Right lobe of liver (tissue), 6 donors: ENCODE data around the gene CAVIN1. TPM values are rescaled to one million over a fixed set of nuclear protein-coding genes. Genes with fewer than 3 reads are reported as not detected.
A peak's percentile ranks its signal among the peaks of the same experiment; 100 is the strongest.

Experiments used
- ATAC-seq, 4 donors: fragments of 200-7000 bp; cut with Tn5 transposase; one replicate each; pipeline ENCODE4 v1.9.1; 2020; ENCODE audit warnings: mild to moderate bottlenecking in 4 of 4, moderate library complexity in 4 of 4
- DNase-seq, 3 donors: peaks; one replicate each; pipeline ENCODE4 v3.0.0-alpha.2; 2020
- H3K27ac ChIP-seq, 3 donors: fragments of 200-600 bp; one replicate each; pipeline ENCODE4 v1.8.0; 2022
- H3K27me3 ChIP-seq, 2 donors: fragments of 200-600 bp; one replicate each; pipeline ENCODE4 v1.8.0; 2022
- H3K36me3 ChIP-seq, 4 donors: fragments of 200-600 bp; sonication (generic) in 1 of 4; one replicate each; pipeline versions ENCODE4 v1.5.1 to v1.8.0; 2017 to 2022; ENCODE audit warnings: control low read depth in 1 of 4
- H3K4me1 ChIP-seq, 4 donors: fragments of 200-600 bp; sonication (generic) in 1 of 4; one replicate each; pipeline versions ENCODE4 v1.5.1 to v1.8.0; 2017 to 2022; ENCODE audit warnings: control low read depth in 1 of 4
- H3K4me3 ChIP-seq, 3 donors: fragments of 200-600 bp; one replicate each; pipeline ENCODE4 v1.8.0; 2022
- H3K9me3 ChIP-seq, 4 donors: fragments of 200-600 bp; sonication (generic) in 1 of 4; one replicate each; pipeline versions ENCODE4 v1.5.1 to v1.8.0; 2017 to 2022; ENCODE audit warnings: control low read depth in 1 of 4
- POLR2A ChIP-seq: fragments of 450-650 bp; IDR thresholded peaks from one replicate; pipeline ENCODE4 v1.6.1; 2017; ENCODE audit warnings: antibody characterized with exemption, mild to moderate bottlenecking
- WGBS: methylation state at CpG from one replicate; pipeline ENCODE4 v1.1.6; 2018; ENCODE audit warnings: low coverage, low lambda C conversion rate; ENCODE audit not compliant: insufficient coverage; ENCODE audit errors: missing lambda C conversion rate; 5-methylcytosine and 5-hydroxymethylcytosine counted together
- intact Hi-C, 2 donors: fragments of 100-400 bp; cut with DNase I; formaldehyde crosslinking; loops; one replicate each; pipeline versions ENCODE4 v1.11.2 to v1.14.1; 2022
- total RNA-seq, 6 experiments: library from RNA; depleted of rRNA in 2 of 6; stranded (reverse); fragments of >200 nt in 2 of 6; fragmentation: NEBNext Ultra II Directional in 3 of 6; extraction: Animal tissue kit (Norgen Biotek cat#: 25700) in 3 of 6; gene quantifications; one replicate each; pipeline versions ENCODE4 v1.1.0 to v1.2.4, GENCODE V29; 2016 to 2023
- TF ChIP-seq, protein P1 (sequence below), 4 donors: fragments of 200-600 bp in 3 of 4; fragments of 450-650 bp in 1 of 4; IDR thresholded peaks; one replicate each; pipeline versions ENCODE4 v1.5.1 to v1.8.0; 2016 to 2022; ENCODE audit warnings: antibody characterized with exemption in 4 of 4, mild to moderate bottlenecking in 2 of 4
- donor health status: DM: no; HTN: yes; CAD: no.
- donor health status: DM: no; HTN: no; CAD: no.
- donor health status: DM: no; HTN: no; CAD: no.
- donor health status: DM: no; HTN: yes; CAD: no.
- donor health status: DM: no; HTN: yes; CAD: no.

Gene CAVIN1
- total RNA-seq, 6 experiments from 2014 or later: 8.7 to 29.6 (median 17.4) TPM

DNA sequence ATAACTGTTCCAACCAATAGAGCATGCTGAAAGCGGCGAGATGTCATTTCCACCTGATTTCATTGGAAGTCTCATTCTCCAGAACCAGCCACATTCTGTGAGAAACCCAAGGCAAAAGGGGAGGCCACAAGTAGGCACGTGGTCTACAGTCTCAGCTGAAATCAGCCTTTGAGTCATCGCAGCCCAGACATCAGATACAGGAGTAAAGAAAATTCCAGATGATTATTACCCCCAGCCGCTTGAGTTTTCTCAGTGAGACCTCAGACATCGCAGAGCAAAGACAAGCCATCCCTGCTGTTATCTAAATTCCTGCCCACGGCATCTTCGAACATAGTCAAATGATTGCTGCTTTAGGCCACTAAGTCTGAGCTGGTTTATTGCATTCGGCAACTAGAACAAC is 57.9 kb downstream of the CAVIN1 start:
- peaks cover 0 to 4% (median 0%) of the 10 kb centered on the region in 4 donors for H3K36me3 ChIP-seq
- whole genome bisulfite sequencing: 73% methylated on average over 9 of the region's 9 CpGs
- no peak overlapping the region for H3K27ac ChIP-seq
- no peaks in the 10 kb centered on the region for H3K27me3 ChIP-seq
- H3K4me1 ChIP-seq: peaks cover 3 to 52% (median 19%) of the 10 kb centered on the region in 4 donors
- ATAC-seq (no peak), DNase-seq (no peak)
- H3K4me3 ChIP-seq: no peak overlapping the region
- no peak for TF ChIP-seq POLR2A
- TF ChIP-seq, protein P1, sequence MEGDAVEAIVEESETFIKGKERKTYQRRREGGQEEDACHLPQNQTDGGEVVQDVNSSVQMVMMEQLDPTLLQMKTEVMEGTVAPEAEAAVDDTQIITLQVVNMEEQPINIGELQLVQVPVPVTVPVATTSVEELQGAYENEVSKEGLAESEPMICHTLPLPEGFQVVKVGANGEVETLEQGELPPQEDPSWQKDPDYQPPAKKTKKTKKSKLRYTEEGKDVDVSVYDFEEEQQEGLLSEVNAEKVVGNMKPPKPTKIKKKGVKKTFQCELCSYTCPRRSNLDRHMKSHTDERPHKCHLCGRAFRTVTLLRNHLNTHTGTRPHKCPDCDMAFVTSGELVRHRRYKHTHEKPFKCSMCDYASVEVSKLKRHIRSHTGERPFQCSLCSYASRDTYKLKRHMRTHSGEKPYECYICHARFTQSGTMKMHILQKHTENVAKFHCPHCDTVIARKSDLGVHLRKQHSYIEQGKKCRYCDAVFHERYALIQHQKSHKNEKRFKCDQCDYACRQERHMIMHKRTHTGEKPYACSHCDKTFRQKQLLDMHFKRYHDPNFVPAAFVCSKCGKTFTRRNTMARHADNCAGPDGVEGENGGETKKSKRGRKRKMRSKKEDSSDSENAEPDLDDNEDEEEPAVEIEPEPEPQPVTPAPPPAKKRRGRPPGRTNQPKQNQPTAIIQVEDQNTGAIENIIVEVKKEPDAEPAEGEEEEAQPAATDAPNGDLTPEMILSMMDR (IDR thresholded peaks at IDR 0.05): no peak
- H3K9me3 ChIP-seq: no peaks in the 10 kb centered on the region
- intact Hi-C loops: no loop called here

DNA sequence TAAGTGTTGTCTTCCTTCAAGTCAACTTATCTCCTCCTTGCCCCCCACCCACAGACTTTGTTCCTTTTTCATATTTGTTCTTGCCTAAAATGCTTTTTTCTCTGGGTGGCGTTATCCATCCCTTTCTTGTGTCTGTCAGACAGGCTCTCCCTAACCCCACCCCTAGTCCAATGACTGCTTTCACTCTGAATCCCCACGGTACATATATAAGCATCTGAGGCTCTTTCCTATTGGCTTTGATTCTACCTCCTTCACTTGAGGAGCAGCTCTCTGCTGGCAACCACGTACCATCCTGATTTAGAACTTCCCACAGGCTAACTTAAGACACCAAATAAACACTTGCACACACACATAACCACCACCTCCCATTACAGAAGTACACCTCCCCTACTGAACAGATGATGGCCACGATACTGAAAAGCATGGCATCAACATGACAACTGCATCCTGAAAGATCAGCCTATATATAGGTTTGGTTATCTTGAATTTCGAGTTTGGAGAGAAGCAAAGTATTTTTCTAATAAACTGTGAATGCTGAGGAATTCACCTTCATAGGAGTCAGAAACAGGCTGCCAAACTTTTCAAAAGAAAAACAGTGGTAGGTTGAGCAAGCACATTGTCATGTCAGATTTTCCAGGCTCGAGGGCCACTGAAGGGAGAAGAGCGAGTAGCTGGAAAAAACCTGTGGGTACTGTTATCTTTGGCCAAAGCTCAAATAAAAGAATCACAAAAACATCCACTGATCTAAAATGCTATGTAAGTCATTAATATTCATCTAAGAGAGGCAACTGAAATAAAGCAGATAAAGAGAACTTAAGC is 59.1 kb downstream of the CAVIN1 start:
- no peak for ATAC-seq
- no peaks in the 10 kb centered on the region for H3K36me3 ChIP-seq
- peaks cover 3 to 52% (median 19%) of the 10 kb centered on the region in 4 donors for H3K4me1 ChIP-seq
- no peaks in the 10 kb centered on the region for H3K9me3 ChIP-seq
- DNase-seq: no peak
- H3K27ac ChIP-seq: peak overlapping the region in 1 of 3 donors; percentile 34
- TF ChIP-seq, protein P1 (IDR thresholded peaks at IDR 0.05): no peak
- TF ChIP-seq POLR2A: no peak
- WGBS: 53% methylated on average over 7 of the region's 7 CpGs
- intact Hi-C loops: no loop called here
- no peak overlapping the region for H3K4me3 ChIP-seq
- H3K27me3 ChIP-seq: no peaks in the 10 kb centered on the region

DNA sequence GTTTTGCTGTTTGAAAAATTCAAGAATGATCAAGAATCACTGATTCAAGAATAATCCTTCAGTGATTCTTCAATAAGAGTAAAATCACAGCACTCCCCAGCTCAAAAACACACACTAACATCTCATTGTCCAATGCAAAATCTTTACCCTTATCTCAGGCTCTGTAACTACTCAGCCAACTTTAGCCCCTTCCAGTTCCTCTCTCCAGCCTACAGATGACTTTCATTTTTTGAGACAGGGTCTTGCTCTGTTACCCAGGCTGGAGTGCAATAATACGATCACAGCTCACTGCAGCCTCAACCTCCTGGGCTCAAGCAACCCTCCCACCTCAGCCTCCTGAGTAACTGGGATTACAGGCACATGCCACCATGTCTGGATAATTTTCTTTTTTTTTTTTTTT is 59.8 kb downstream of the CAVIN1 start:
- intact Hi-C loops: no loop called here
- 100% methylated on average over 1 of the region's 1 CpG for WGBS
- Histone ChIP-seq H3K4me1 (peaks cover 3 to 48% (median 16%) of the 10 kb centered on the region in 4 donors), H3K27ac (no peak overlapping the region), H3K4me3 (no peak overlapping the region), H3K27me3 (no peaks in the 10 kb centered on the region), H3K36me3 (no peaks in the 10 kb centered on the region), H3K9me3 (no peaks in the 10 kb centered on the region)
- no peak for ATAC-seq
- no peak for DNase-seq
- no peak for TF ChIP-seq POLR2A
- TF ChIP-seq, protein P1 (IDR thresholded peaks at IDR 0.05): no peak

DNA sequence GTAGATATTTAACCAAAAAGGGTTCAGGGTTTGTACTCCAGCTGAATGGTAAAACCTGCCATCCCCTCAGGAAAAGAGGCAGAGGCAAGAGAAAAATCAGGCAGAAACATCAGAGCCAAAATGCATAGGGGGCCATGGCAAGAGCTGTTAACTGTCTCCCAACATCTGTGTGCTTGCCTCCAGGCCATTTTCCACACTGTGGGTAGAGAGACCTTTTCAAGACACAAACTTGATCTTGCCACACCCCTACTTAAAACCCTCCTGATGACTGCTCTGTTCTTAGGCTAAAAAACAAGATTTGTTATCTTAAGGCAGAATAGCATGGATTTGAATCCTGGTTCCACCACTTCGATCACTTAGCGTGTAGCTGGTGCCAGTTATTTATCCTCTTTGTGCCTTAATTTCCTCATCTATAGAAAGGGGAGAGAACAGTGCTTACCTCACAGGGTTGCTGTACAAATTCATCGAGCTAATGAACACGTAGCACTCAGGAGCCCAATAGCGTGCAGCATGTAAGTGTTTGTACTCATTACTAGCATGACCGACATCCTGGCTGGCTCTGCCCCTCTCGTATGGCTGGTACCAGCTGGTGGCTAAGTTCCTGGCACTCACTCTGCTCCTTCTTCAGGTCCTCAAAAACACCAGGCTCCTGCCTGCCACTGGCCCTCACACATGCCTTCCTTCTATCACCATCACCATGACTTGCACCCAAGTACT is 60.7 kb downstream of the CAVIN1 start:
- Histone ChIP-seq H3K36me3 (no peaks in the 10 kb centered on the region), H3K4me3 (no peak overlapping the region), H3K9me3 (no peaks in the 10 kb centered on the region), H3K27me3 (no peaks in the 10 kb centered on the region), H3K27ac (peak overlapping the region in 1 of 3 donors; percentile 26), H3K4me1 (peaks cover 1 to 40% (median 11%) of the 10 kb centered on the region in 4 donors)
- DNase-seq (no peak), ATAC-seq (no peak)
- no peak for TF ChIP-seq POLR2A
- TF ChIP-seq, protein P1 (IDR thresholded peaks at IDR 0.05): no peak
- WGBS: 100% methylated on average over 3 of the region's 7 CpGs
- intact Hi-C loops: no loop called here
